ENCODE measurements around the gene DAPK2.
"Not testable (repeated sequence)": the region's sequence is repeated elsewhere in the genome, so short reads cannot be mapped to it uniquely, and the experiment has no call there.

Gene DAPK2

GRCh38 chr15:63909819-63910437 lies 136.4 kb downstream of the DAPK2 start:
- peak; percentile 13 for DNase-seq

- no peak for DNase-seq
Observed at GRCh38 chr15:63908991-63909390, 137.3 kb downstream of the DAPK2 start.

- DNase-seq: no peak
Observed at GRCh38 chr15:63908281-63908680, 138.0 kb downstream of the DAPK2 start.

GRCh38 chr15:63907521-63907920 lies 138.8 kb downstream of the DAPK2 start:
- DNase-seq: no peak

GRCh38 chr15:63906266-63906584 lies 140.1 kb downstream of the DAPK2 start:
- DNase-seq: no peak

GRCh38 chr15:63905558-63906265 lies 140.6 kb downstream of the DAPK2 start:
- no peak for DNase-seq

GRCh38 chr15:63905131-63905530 lies 141.2 kb downstream of the DAPK2 start:
- DNase-seq: no peak

GRCh38 chr15:63904042-63904441 lies 142.2 kb downstream of the DAPK2 start:
- DNase-seq: no peak

GRCh38 chr15:63902671-63903035 lies 143.6 kb downstream of the DAPK2 start:
- DNase-seq: no peak

- no peak for DNase-seq
Observed at GRCh38 chr15:63901912-63902670, 144.2 kb downstream of the DAPK2 start.

- no peak for DNase-seq
Observed at GRCh38 chr15:63900306-63900705, 146.0 kb downstream of the DAPK2 start.

GRCh38 chr15:63899606-63900005 lies 146.7 kb downstream of the DAPK2 start:
- not testable (repeated sequence) for DNase-seq

GRCh38 chr15:63899193-63899592 lies 147.1 kb downstream of the DAPK2 start:
- DNase-seq: no peak

GRCh38 chr15:63896336-63897115 lies 149.8 kb downstream of the DAPK2 start:
- DNase-seq: no peak

- no peak for DNase-seq
Observed at GRCh38 chr15:63895787-63896218, 150.5 kb downstream of the DAPK2 start.

- DNase-seq: no peak
Observed at GRCh38 chr15:63895194-63895593, 151.1 kb downstream of the DAPK2 start.

- DNase-seq: no peak
Observed at GRCh38 chr15:63894662-63894949, 151.7 kb downstream of the DAPK2 start.

GRCh38 chr15:63893866-63894661 lies 152.2 kb downstream of the DAPK2 start:
- no peak for DNase-seq

GRCh38 chr15:63892794-63893441 lies 153.4 kb downstream of the DAPK2 start:
- DNase-seq: no peak

GRCh38 chr15:63891768-63892133 lies 154.5 kb downstream of the DAPK2 start:
- DNase-seq: no peak

GRCh38 chr15:63891079-63891767 lies 155.1 kb downstream of the DAPK2 start:
- peak; percentile 82 for DNase-seq

- DNase-seq: no peak
Observed at GRCh38 chr15:63890617-63891016, 155.7 kb downstream of the DAPK2 start.

All from NCI-H69 (cell line).